ENCODE measurements around the gene MAP3K19.

MAP3K19 gene

GRCh38 chr2:134919341-134920210 is 127.7 kb downstream of the MAP3K19 start:
- DNase-seq, result peak; percentile 40 to 46

- DNase-seq, result peak; percentile 100
Measured at GRCh38 chr2:134918526-134919340, 128.5 kb downstream of the MAP3K19 start, which contains the start of gene CCNT2. CCNT2 (plus strand) TSS chr2:134918822; CDS start chr2:134918855, 33 bp downstream.

DNA sequence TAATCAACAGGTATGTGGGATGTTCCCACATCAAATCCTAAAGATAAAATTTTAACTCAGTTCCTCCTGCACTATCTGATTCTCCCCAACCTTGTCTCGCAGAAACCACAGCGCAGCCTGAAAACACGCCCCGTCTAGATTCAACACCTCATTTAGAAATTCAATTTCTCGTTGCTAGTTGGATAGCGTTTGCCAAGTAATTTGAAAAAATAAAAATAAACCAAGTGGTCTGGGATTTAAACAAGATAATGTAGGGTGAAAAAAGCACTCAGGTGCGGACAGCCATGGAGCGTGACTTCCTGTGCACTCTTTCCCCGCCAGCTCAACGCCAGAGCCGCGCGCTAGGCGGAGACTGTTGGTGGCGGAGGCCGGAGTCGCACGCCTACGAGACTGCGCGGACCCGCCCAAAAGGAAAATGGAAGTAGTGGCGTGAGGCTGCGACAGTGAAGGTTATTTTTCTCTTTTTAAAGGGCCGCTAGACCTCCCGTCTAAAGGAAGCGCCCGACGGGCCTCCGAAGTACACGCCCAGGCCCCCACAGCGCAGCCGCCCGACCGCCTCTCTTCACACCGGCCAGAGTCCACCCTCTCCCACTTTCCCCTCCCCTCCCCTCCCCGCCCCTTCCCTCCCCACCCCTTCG is 129.2 kb downstream of the MAP3K19 start:
- DNase-seq, result no peak

- peak in 1 of 2 donors; percentile 3 for DNase-seq
Measured at GRCh38 chr2:134917360-134917865, 129.8 kb downstream of the MAP3K19 start.

Measured in CD4-positive, alpha-beta T cell treated with Interleukin-4 for 1 hour (primary cell).